Measurements from ENCODE around the gene KDM4C.

Gene KDM4C

GRCh38 chr9:7166074-7166473 lies 408.3 kb downstream of the KDM4C start:
- Histone ChIP-seq H3K36me3 (ENCODE audit: insufficient read depth, low read length) (peaks cover 19% of the 10 kb centered on the region; the same call in 1 of the 2 replicates), H3K27me3 (ENCODE audit: insufficient read depth, low read length, poor library complexity) (no peaks in the 10 kb centered on the region), H3K4me1 (ENCODE audit: insufficient read depth, low read length) (no peaks in the 10 kb centered on the region), H3K9me3 (ENCODE audit: insufficient read depth, low read length, severe bottlenecking) (no peaks in the 10 kb centered on the region), H3K4me3 (ENCODE audit: low read depth in 1 of 2, low read length in 2 of 2) (no peak overlapping the region), H3K9ac (ENCODE audit: low read depth, low read length) (no peak overlapping the region), H4K20me1 (ENCODE audit: insufficient read depth, low read length) (no peaks in the 10 kb centered on the region), H3K4me2 (ENCODE audit: insufficient read depth, low read length) (no peak overlapping the region), H3K27ac (ENCODE audit: low read length) (no peak overlapping the region), H3K79me2 (ENCODE audit: insufficient read depth, low read length) (no peaks in the 10 kb centered on the region), H2AFZ (ENCODE audit: low read depth, low read length) (no peak overlapping the region)
- DNase-seq (no peak), ATAC-seq (ENCODE audit: insufficient read depth, low read depth) (no peak)
- no peak for TF ChIP-seq EZH2 (IDR thresholded peaks at IDR 0.05; ENCODE audit: borderline replicate concordance, low read depth, low read length, severe bottlenecking)
- TF ChIP-seq CTCF (IDR thresholded peaks at IDR 0.05; ENCODE audit: borderline replicate concordance, extremely low read depth, low read length, poor library complexity, severe bottlenecking), result no peak

DNA sequence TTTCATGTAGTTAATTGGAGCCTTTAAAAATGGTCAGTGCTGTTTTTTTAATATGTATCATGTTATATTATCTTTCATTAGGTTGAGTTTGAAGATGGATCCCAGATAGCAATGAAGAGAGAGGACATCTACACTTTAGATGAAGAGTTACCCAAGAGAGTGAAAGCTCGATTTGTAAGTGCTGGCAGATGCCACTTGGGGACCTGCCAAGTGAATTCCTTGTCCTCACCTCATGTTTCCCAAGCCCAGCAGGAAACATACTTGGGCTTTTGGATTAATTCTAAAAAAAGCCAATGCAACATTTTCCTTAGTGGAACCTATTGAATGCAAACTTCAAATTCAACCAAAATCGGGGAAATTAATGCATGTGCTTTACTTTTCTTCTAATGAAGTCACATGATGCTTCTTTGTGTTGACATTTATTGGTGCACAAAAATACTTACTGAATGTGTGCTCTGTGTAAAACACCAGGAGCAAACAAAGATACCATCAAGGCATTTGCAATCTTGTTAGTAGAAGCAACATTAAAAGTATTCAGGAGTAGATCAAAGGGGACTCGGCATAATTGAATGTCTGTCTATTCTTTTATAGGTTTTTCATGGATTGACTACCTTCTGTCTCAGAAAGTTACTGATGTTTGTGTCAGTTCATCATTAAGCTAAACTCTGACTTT lies 412.1 kb downstream of the KDM4C start:
- Histone ChIP-seq H3K4me1 (ENCODE audit: insufficient read depth, low read length) (no peaks in the 10 kb centered on the region), H4K20me1 (ENCODE audit: insufficient read depth, low read length) (no peaks in the 10 kb centered on the region), H3K27ac (ENCODE audit: low read length) (no peak overlapping the region), H3K9ac (ENCODE audit: low read depth, low read length) (no peak overlapping the region), H3K4me3 (ENCODE audit: low read depth in 1 of 2, low read length in 2 of 2) (no peak overlapping the region), H2AFZ (ENCODE audit: low read depth, low read length) (no peak overlapping the region), H3K36me3 (ENCODE audit: insufficient read depth, low read length) (peaks cover 21% of the 10 kb centered on the region), H3K27me3 (ENCODE audit: insufficient read depth, low read length, poor library complexity) (no peaks in the 10 kb centered on the region), H3K9me3 (ENCODE audit: insufficient read depth, low read length, severe bottlenecking) (no peaks in the 10 kb centered on the region), H3K79me2 (ENCODE audit: insufficient read depth, low read length) (no peaks in the 10 kb centered on the region), H3K4me2 (ENCODE audit: insufficient read depth, low read length) (no peak overlapping the region)
- no peak for ATAC-seq (ENCODE audit: insufficient read depth, low read depth)
- TF ChIP-seq EZH2 (IDR thresholded peaks at IDR 0.05; ENCODE audit: borderline replicate concordance, low read depth, low read length, severe bottlenecking) (no peak), CTCF (IDR thresholded peaks at IDR 0.05; ENCODE audit: borderline replicate concordance, extremely low read depth, low read length, poor library complexity, severe bottlenecking) (no peak)
- no peak for DNase-seq

- no peak overlapping the region for H3K4me2 ChIP-seq (ENCODE audit: insufficient read depth, low read length)
- H3K27ac ChIP-seq (ENCODE audit: low read length), result no peak overlapping the region
- H3K27me3 ChIP-seq (ENCODE audit: insufficient read depth, low read length, poor library complexity), result no peaks in the 10 kb centered on the region
- no peak overlapping the region for H2AFZ ChIP-seq (ENCODE audit: low read depth, low read length)
- no peak overlapping the region for H3K9ac ChIP-seq (ENCODE audit: low read depth, low read length)
- peaks cover 16% of the 10 kb centered on the region for H3K36me3 ChIP-seq (ENCODE audit: insufficient read depth, low read length)
- H3K79me2 ChIP-seq (ENCODE audit: insufficient read depth, low read length), result no peaks in the 10 kb centered on the region
- DNase-seq (no peak), ATAC-seq (ENCODE audit: insufficient read depth, low read depth) (no peak)
- no peak overlapping the region for H3K4me3 ChIP-seq (ENCODE audit: low read depth in 1 of 2, low read length in 2 of 2)
- no peaks in the 10 kb centered on the region for H3K4me1 ChIP-seq (ENCODE audit: insufficient read depth, low read length)
- TF ChIP-seq EZH2 (IDR thresholded peaks at IDR 0.05; ENCODE audit: borderline replicate concordance, low read depth, low read length, severe bottlenecking) (no peak), CTCF (IDR thresholded peaks at IDR 0.05; ENCODE audit: borderline replicate concordance, extremely low read depth, low read length, poor library complexity, severe bottlenecking) (no peak)
- H4K20me1 ChIP-seq (ENCODE audit: insufficient read depth, low read length), result no peaks in the 10 kb centered on the region
- H3K9me3 ChIP-seq (ENCODE audit: insufficient read depth, low read length, severe bottlenecking), result no peaks in the 10 kb centered on the region
These were observed 413.8 kb downstream of the KDM4C start for GRCh38 chr9:7171396-7172153.

All from DND-41 (cell line).